T-helper 22 cell (primary cell): ENCODE measurements around the gene KIAA0319L.
"Not testable (repeated sequence)": the region's sequence is repeated elsewhere in the genome, so short reads cannot be mapped to it uniquely, and the experiment has no call there.

Experiments used
- DNase-seq: peaks from one replicate; pipeline ENCODE4 v3.0.0-alpha.2; 2020; ENCODE audit warnings: low read depth

KIAA0319L gene

DNA sequence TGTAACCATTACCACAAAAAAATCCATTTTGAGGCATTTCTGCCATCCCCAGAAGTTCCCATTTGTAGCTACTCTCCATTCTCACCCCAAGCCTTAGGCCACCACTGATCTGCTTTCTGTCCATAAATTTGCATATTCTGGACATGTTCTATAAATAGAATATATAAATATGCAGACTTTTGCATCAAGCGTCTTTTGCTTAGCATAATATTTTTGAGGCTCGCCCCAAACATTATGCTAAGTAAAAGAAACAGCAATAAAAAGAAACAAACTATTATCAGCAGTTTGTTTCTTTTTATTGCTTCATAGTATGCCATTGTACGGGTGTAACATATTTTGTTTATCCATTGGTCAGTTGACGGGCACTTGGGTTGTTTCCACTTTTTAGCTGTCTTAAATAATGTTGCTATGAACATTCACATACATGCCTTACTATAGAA, 23.8 kb upstream of the KIAA0319L start:
- DNase-seq, result no peak

DNA sequence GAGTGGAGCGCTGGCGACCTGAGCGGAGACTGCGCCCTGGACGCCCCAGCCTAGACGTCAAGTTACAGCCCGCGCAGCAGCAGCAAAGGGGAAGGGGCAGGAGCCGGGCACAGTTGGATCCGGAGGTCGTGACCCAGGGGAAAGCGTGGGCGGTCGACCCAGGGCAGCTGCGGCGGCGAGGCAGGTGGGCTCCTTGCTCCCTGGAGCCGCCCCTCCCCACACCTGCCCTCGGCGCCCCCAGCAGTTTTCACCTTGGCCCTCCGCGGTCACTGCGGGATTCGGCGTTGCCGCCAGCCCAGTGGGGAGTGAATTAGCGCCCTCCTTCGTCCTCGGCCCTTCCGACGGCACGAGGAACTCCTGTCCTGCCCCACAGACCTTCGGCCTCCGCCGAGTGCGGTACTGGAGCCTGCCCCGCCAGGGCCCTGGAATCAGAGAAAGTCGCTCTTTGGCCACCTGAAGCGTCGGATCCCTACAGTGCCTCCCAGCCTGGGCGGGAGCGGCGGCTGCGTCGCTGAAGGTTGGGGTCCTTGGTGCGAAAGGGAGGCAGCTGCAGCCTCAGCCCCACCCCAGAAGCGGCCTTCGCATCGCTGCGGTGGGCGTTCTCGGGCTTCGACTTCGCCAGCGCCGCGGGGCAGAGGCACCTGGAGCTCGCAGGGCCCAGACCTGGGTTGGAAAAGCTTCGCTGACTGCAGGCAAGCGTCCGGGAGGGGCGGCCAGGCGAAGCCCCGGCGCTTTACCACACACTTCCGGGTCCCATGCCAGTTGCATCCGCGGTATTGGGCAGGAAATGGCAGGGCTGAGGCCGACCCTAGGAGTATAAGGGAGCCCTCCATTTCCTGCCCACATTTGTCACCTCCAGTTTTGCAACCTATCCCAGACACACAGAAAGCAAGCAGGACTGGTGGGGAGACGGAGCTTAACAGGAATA, 20.1 kb upstream of the KIAA0319L start:
- no peak for DNase-seq

DNA sequence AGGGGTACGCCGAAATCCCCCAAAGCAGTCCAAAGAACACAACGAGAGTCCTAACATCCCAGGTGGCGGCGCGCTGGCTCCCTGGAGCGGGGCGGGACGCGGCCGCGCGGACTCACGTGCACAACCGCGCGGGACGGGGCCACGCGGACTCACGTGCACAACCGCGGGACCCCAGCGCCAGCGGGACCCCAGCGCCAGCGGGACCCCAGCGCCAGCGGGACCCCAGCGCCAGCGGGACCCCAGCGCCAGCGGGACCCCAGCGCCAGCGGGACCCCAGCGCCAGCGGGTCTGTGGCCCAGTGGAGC, 19.5 kb upstream of the KIAA0319L start:
- not testable (repeated sequence) for DNase-seq

DNA sequence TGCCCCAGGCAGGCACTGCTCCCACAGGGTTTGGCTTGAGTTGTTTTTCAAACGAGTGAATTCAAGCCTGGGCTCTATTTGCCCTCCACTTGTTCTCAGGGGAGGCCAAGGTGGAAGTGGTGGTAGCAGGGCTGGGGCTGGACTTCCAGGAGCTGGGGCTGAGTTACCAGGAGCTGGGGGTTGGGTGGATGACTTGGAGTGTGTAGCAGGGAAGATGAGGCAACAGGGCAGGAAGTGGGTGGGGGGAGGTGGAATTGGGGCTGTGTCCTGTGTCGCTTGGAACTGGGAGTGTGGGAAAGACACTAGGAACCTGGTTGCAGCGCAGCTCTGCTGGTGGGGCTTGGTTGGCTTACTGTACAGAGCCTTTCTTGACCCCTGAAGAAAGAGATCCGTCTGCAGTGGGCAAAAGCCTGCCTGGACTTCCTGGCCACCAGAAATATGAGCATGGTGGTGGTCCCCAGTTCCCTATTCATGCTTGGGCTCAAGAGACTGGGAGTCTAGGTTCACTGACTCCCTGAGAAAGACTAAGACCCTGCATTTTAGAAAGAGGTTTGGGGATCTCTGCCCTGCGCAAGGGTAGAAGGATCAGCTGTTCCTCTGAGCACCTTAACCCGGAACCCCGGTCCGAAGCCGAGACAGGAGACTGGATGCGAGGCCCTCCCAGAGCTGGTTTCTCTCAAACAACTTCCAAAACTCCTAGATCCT, 19.0 kb upstream of the KIAA0319L start:
- no peak for DNase-seq

DNA sequence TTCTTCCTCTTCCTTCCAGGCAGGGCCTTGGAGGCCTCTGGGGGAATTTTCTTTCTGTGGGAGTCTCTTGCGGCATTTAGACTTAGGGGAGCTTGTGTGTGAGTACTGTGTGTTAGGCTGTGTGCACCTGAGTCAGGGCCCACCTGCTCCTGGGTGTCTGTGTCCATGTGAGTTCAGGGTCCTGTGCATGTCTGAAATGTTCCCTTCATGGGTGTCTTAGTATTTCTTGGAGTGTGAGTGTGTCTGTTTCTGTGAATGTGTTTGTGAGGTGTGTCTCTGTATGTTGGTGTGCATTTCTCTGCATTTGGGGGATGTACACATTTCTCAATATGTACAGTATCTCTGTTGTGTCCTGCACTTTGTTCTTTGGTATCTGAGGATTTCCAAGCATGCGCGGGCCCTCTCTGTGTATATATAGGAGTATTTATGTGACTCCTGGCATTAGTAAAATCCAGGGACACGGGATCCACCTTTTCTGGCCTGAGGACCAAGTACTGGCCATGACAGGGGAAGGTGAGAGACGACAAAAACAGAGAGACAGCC, 18.3 kb upstream of the KIAA0319L start:
- DNase-seq, result no peak

DNA sequence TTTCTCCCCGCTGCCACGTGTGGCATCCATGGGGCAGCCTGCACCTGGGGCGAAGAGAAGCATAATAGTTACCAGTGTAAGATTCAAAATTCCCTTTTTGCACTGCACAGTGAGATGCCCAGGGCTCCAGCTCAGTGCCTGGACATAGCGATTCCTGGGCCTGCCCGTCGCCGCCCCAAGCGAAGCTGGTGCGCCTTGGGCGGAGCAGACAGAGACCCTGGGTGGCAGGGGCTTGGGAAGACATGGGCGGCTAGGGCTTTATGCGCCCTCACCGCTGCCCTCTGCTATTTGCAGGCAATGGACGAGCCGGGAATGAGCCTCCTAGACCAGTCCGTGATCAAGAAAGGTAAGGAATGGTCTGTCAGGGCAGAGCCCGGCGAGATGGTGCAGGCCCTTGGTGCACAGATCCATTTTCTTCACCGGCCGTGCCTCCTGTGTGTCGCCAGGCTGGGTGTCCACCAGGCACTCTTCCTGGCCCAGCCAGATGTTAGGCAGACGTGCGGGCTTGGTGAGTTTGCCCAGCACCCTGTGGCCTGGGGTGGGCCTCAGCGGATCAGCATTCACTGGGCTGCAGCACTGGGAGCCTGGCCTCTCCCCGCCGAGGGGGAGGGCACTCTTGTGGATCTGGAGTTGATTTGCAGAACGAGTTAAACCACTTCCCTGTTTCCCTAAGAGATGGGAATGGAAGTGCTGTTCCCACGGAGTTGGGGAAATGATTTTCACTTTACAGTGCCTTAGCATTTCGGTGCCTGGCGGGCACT, 17.6 kb upstream of the KIAA0319L start:
- DNase-seq, result no peak

DNA sequence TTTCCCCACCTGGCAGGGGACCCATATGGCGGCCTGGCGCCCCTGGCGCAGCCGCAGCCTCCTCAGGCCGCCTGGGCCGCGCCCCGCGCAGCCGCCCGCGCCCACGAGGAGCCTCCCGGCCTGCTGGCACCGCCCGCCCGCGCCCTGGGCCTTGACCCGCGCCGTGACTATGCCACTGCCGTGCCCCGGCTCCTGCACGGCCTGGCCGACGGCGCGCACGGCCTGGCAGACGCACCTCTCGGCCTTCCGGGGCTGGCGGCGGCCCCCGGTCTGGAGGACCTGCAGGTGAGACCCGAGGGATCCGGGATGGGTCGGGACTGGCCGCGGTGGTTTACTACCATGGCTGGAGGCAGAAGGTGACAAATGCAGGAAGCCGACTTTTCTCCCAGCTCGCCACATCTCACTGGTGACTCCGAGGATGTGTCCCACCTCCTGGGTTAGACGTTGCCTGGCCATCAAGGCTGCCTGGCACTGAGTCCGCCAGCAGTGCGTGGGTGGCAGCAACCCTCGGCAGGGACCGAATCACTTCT, 17.0 kb upstream of the KIAA0319L start:
- no peak for DNase-seq

DNA sequence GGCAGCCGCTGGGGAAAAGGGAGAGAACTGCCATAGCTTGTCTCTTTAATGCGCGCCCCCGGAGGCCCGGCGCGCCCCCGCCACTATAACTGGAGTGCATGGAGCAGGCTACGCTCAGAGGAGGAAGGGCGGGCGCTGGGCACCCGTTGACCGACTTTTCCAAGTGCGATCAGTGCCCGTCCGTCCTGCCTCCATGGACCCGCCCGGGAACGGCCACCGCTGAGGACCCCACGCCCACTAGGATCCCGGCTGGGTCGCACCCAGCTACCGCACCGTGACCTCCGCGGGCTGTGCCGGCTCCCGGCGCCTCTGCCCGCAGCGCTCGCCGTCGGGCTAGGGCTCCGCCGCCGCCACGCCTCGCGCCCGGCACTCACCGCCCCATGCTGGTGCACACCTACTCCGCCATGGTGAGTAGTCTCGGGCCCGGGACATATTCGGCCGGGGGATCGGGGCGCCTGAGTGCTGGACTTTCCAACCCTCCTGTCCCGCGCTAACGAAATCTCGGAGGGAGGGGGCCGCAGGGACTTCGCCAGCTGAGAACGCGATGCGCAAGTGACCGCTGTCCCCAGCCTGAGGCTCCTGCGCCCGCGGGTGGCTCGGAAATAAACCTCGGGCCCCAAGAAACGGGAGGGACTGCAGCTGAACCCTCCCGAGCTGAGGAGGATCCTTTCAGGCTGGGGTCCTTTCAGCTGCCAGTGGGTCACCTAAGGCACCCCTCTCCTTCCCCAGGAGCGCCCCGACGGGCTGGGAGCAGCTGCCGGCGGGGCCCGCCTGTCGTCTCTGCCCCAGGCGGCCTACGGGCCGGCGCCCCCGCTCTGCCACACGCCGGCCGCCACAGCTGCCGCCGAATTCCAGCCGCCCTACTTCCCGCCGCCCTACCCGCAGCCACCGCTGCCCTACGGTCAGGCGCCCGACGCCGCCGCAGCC, 16.3 kb upstream of the KIAA0319L start, which contains the start of gene TFAP2E:
TSS of gene TFAP2E (plus strand) at position 117 of the 927 bp plus-strand sequence. CDS start at position 381, 264 bp downstream.
- no peak for DNase-seq

DNA sequence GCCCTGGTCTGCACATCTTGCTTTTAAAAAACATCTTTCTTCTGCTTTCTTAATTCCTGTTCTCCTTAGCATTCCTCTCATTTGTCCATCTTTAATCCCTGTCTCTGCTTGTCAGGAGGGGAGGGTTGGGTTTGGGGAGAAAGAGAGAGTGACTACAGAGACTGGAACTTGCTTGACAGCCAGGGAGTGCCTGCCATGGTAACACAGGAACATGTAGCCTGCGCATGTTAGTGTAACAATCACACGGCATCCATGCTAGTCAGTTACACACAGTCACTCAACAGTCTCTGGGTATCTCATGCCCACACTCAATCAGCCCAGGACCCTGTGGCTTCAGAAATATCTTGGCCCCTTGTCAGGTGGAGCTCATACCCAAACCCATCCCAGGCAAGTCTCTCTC, 15.1 kb upstream of the KIAA0319L start:
- no peak for DNase-seq

DNA sequence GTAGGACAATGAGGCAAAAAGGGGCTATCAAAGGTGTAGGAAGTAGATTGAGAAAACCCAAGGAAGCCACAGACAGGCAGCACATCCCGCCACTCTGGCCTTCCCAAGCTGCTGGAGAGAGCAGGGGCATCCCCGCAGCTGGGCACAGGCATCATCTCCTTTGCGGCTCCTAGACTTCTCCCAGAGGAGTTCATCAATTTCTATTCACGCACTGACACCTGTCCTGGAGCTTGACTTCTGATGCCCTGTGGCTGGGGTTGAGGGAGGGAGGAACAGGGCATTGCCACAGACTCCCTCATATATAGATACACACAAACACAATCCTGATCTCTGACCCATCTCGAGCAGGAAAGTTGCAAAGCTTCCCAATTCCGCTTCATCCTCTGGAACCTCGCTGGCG, 14.1 kb upstream of the KIAA0319L start:
- DNase-seq, result no peak

DNA sequence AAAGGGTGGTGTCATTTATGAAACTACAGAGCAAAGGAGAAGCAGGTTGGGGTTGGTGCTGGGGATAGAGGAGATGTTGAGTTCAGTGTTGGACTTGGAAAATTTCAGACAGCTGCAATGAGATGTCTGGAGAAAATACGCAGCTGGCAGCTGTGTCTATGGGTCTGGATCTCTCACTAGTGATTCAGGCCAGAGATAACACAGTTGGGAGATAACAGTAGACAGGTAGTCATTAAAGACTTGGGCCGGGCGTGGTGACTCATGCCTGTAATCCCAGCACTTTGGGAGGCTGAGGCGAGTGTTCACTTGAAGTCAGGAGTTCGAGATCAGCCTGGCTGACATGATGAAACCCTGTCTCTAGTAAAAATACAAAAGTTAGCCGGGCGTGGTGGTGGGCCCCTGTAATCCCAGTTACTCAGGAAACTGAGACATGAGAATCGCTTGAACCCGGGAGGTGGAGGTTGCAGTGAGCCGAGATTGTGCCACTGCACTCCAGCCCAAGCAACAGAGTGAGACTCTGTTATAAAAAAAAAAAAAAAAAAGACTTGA, 13.5 kb upstream of the KIAA0319L start:
- no peak for DNase-seq

DNA sequence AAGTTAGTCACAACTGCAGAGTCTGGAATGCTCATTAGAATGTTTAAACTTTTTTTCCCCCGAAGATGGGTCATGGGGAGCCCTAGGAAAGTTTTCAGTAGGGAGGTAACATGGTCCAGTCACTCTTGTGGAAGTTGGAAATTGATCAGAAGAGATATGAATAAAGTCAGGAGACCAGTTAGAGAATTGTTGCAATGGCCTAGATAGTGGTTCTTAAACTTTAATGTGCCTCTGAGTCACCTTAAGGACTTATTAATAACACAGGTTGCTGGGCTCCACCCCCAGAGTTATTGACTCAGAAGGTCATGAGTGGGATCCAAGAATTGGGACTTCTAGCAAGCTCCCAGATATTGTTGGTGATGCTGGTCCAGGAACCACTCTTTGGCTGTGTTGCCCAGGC, 12.7 kb upstream of the KIAA0319L start:
- DNase-seq, result no peak

DNA sequence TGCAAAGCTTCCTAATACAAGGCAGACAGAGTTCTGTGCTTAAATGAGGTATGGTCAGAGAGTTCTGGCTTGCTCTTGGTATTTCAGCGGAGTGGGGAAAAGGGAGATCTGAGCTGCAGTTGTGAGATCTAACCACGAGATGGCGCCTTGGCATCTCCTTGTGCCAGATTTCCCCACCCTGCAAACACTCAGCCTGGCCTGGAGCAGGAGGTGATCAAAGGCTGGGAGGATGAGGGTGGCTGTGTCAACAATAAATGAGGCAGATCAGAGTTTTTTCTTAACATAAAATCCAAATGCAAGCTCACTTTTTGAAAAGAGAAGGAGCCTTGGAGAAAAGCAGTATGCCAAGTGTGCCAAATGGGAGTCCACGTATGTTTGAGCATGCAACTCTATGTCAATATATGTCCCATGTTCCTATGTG, 11.8 kb upstream of the KIAA0319L start:
- no peak for DNase-seq

DNA sequence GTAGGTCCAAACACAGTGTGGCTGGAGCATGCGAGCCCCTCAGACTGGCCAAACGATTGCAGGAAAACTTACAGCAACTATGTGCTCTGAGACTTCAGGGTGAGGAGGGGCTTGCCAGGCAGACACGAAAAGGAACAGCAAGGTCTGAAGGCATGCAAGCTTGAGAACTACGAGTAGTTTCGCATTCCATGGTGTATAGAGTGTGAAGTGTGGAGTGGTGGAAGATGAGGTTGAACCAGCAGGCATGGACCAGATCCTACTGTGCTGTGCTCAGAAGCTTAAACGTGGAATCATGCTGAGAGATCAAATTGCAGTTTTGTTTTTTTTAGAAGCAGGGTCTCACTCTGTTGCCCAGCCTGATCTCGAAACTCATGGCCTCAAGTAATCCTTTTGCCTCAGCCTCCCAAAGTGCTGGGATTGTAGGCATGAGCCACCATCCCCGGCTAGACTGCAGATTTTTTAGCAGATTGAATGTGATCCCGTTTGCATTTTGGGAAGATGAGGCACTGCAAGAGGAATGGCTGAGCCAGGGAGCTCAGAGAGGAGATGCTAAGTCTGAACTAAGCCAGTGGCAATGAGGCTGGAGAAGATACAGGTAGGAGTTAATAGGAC, 10.8 kb upstream of the KIAA0319L start:
- no peak for DNase-seq

DNA sequence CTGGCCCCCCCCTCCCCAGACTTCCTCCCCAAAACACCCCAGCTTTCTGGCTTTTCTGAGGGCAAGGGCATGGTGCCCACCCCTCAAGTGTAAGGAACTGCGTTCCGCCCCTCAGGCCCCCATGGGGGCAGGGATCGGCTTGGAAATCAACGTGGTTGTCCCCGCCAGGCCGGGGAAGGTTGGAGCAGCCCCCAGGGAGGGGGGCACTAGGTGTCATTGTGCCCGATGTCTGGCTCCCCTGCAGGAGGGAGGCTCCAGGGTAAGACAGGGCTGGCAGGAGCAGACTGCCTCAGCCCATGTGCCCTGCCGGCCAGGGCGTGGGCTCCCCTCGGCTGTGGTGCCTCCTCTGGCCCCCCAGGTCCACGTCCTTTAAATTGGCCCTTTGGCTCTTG, 8.5 kb upstream of the KIAA0319L start:
- DNase-seq, result no peak

DNA sequence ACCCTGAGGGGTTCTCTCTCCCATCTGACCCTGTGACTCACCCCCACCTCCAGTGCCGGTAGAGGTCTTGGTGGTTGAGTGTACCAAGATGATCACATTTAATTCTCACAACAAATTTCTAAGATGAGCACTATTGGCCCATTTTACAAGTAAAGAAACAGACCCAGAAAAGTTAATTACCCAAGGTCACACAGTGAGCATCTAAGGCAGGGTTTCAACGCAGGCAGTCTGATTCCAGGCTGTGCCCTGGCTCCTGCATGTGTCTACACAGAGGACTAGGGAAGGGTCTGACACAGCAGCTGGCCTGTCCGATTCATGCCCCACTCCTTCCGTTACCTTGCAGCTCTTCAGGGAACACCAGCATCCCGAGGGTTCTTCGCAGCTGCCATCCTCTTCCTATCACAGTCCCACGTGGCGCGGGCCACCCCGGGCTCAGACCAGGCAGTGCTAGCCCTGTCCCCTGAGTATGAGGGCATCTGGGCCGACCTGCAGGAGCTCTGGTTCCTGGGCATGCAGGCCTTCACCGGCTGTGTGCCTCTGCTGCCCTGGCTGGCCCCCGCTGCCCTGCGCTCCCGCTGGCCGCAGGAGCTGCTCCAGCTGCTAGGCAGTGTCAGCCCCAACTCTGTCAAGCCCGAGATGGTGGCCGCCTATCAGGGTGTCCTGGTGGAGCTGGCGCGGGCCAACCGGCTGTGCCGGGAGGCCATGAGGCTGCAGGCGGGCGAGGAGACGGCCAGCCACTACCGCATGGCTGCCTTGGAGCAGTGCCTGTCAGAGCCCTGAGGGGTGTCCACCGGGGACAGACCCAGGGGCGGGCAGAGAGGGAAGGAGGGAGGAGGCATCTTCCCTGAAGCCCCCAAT, 7.9 kb upstream of the KIAA0319L start:
- DNase-seq, result no peak

DNA sequence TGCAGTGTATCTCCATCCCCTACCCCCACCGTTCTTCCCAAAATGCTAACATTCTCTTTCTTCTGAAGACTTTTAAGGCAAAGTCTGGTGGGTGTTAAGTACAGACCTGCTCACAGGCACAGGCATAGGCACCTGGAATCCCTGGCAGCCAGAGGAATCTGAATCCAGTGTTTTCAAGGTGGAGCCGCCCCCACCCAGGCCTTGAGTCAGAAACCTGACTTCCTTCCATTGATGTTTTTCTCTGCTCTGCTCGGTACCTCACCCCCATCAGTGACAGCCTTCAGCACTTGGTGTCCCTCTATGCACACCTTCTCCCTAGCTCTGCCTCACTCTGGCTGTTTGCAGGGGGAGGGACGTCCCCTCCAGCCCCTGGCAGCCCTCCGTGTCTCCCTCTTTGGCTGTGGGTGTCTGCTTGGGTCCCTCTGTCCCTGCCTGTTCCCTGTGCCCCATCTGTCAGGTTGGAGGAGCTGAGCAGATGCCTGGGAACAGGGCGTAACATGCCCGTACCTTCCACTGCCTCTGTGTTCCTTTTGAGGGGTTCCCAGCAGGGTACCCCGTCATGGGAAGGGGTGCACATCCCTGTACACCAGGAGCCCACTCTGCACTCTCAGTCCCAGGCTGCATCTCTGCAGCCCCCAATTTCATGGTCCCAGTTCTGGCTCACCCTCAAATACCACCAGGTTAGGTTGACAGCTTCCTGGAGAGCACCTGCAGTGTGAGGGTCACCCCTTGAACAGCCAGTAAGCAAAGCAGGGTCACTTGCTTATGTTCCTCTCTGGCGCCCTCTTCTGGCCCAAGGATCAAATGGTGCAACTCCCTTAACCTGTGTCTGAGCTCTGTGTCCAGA, 7.1 kb upstream of the KIAA0319L start:
- DNase-seq, result peak; percentile 43

DNA sequence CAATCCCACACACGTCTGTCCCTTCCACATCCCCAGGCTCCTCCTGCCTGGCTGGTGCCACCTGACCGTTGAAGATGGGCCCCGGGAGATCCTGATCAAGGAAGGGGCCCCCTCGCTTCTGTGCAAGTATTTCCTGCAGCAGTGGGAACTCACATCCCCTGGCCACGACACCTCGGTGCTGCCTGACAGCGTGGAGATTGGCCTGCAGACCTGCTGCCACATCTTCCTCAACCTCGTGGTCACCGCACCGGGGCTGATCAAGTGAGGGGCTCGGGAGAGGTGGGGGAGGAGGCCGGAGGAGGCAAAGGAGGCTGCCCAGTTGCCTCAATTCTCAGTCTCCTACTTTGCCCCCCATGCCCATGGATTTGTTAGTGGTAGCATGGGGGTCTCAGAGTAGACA, 6.0 kb upstream of the KIAA0319L start:
- DNase-seq, result no peak
